Choroid plexus epithelial cell (primary cell): ENCODE measurements around the gene HAL.

Source experiments
- DNase-seq: peaks from one replicate; pipeline ENCODE4 v3.0.0-alpha.2; 2010; ENCODE audit warnings: low read depth
- H3K4me3 ChIP-seq: 2 replicates; pipeline ENCODE4 v1.5.1; 2011; ENCODE audit warnings: low read depth, mild to moderate bottlenecking, control low read depth, low read length, moderate library complexity
- TF ChIP-seq, protein P1 (sequence below): conservative IDR thresholded peaks from 2 replicates; pipeline ENCODE4 v1.5.1; 2011; ENCODE audit warnings: low read depth, mild to moderate bottlenecking, control low read depth, inconsistent platforms, low read length, moderate library complexity

HAL gene

DNA sequence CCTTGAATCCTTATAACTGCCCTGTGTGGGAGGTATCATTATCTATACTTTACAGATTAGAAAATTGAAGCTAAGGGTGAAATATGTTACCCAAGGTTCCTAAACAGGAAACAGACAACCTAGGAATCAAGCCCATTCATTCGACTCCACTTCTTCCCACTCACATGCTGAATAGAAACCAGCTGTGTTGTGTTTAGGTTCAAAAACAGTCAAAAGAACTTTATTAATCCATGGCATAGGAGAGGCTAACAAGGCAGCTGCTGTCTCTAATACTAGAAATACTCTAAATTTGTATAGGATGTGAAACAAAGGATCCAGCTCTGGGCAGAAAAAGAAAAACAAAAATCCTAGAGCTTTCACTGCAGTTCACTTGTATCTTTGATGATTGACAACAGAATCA, 43.1 kb downstream of the HAL start:
- DNase-seq = no peak
- no peak overlapping the region for H3K4me3 ChIP-seq
- TF ChIP-seq, protein P1, sequence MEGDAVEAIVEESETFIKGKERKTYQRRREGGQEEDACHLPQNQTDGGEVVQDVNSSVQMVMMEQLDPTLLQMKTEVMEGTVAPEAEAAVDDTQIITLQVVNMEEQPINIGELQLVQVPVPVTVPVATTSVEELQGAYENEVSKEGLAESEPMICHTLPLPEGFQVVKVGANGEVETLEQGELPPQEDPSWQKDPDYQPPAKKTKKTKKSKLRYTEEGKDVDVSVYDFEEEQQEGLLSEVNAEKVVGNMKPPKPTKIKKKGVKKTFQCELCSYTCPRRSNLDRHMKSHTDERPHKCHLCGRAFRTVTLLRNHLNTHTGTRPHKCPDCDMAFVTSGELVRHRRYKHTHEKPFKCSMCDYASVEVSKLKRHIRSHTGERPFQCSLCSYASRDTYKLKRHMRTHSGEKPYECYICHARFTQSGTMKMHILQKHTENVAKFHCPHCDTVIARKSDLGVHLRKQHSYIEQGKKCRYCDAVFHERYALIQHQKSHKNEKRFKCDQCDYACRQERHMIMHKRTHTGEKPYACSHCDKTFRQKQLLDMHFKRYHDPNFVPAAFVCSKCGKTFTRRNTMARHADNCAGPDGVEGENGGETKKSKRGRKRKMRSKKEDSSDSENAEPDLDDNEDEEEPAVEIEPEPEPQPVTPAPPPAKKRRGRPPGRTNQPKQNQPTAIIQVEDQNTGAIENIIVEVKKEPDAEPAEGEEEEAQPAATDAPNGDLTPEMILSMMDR = no peak

DNA sequence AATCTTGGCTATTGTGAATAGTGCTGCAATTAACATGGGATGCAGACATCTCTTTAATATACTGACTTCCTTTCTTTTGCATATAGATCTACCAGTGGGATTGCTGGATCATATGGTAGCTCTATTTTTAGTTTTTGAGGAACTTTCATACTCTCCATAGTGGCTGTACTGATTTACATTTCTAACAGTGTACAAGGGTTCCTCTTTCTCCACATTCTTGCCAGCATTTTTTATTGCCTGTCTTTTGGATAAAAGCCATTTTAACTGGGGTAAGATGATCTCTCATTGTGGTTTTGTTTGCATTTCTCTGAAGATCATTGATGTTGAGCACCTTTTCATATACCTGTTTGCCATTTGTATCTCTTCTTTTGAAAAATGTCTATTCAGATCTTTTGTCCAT, 44.6 kb downstream of the HAL start:
- TF ChIP-seq, protein P1 = no peak
- no peak for DNase-seq
- H3K4me3 ChIP-seq = no peak overlapping the region

DNA sequence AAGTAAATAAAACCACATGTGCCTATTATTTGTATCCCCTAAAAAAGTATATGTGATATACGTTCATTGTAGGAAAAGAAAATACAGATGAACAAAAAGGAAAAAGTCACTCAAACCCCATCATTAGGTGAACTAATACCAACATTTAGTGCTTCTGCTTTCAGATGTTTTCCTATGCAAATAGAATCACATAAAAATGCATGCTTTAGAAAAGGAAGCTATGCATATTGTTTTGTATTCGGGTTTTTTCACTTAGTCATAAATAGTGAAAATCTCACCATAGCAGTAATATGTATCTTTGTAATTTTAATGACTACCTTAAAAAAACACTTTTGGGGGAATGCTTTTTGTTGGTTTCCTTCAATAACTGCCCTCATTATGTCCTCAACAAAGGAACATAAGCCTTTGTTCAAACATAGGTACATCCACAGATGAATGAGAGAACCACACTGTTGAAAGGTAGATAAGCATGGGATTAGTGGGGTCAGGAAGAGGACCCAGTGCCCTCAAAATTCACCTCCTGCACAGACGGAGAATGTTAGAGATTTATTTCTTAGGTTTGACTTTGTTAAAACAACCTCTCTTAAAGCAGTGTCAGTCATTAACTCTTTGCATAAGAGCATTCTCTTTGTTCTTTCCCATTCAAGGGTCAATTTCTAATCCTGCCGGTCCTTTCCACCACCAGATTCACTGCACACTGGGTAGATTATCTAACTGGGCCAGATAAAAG, 46.5 kb downstream of the HAL start:
- H3K4me3 ChIP-seq = no peak overlapping the region
- DNase-seq = no peak
- TF ChIP-seq, protein P1 = no peak

DNA sequence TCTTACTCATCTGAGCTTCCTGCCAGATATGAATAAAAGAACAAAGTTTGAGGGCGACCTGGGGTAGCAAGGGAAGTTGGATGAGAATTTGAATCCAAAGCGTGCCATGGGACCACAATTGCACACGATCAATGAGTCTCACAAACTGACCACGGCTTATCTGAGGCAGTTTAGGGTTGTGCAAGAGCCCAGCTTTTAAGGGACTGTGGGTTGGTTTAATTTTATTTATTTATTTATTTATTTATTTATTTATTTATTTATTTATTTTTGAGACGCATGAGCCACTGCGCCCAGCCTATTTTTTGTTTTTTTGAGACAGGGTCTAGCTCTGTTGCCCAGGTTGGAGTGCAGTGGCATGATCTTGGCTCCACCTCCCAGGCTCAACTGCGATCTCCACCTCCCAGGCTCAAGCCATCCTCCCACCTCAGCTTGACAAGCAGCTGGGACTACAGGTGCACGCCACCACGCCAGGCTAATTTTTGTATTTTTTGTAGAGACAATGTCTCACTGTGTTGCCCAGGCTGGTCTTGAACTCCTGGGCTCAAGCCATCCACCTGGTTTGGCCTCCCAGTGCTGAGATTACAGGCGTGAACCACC, 51.9 kb downstream of the HAL start:
- no peak for DNase-seq
- no peak overlapping the region for H3K4me3 ChIP-seq
- TF ChIP-seq, protein P1 = no peak

DNA sequence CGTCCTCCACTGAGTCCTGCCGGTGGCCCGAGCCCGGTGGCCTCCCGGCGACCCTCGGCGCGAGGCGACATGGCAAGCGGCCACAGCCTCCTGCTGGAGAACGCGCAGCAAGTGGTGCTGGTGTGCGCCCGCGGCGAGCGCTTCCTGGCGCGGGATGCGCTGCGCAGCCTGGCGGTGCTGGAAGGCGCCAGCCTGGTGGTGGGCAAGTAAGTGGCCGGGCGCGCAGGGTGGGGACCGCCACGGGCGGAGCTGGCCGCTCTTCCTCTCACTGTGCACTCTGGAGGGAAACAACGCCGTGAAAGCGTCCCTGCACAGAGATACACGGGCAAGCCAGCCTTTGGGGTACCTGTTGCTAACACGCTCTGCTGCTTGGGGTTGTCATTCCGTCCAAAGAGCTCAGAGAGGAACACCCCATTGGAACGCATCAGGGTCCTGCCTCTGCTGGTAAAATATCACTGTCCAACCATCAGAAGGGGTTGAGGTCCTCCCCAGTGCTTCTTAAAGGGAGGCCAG, 52.8 kb downstream of the HAL start, which contains the start of gene AMDHD1:
AMDHD1 (plus strand) TSS at position 2 of the 513 bp plus-strand sequence; CDS start at position 70, 68 bp downstream.
- peak within 1 kb of the TSS; percentile 60 for H3K4me3 ChIP-seq
- DNase-seq = peak; percentile 41
- TF ChIP-seq, protein P1 = peak; percentile 1

DNA sequence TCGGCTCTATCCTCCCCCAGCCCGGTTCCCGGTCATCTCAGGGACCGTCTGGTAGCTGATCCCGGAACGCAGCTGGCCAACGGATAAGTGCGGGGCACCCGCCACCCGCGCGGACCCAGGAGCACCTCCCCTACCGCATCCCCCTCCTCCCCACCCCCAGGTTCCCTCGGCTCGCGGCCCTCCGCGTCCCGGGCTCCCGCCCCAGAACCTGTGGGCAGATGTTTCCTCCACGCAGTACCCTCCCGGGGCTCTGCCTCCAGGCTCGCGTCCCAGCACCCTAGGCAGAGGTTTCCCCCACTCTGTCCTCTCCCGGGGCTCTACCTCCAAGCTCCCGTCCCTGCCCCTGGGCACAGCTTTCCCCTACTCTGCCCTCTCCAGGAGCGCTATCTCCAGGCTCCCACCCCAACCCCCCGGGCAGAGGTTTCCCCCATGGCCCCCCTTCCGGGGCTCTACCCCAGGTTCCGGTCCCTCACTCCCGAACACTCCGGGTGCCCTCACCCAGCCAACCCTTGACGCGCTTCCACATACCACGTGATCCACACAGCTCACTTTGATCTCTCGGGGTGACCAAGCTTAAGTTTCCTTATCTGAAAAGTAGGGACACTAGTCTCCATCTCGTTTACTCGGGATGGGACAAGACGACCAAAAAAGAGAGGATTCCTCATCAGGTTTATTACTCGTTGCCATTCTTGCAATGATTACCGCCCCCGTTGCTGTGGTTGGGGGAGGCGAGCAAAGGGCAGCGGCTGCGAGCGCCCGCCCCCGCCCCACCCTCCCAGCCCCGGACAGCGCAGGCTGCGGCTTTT, 53.4 kb downstream of the HAL start, which contains the start of gene CCDC38:
CCDC38 (minus strand) TSS at position 91 of the 806 bp plus-strand sequence. CDS start 6,105 bp downstream, outside the sequence.
- H3K4me3 ChIP-seq = peak within 1 kb of the TSS; percentile 60
- TF ChIP-seq, protein P1 = no peak
- DNase-seq = peak; percentile 26
